CD14-positive monocyte (primary cell): ENCODE data around the gene ZDHHC14. TPM values are rescaled to one million over a fixed set of nuclear protein-coding genes. Genes with fewer than 3 reads are reported as not detected.

Source experiments
- DNase-seq, 3 donors: peaks; one replicate each; pipeline ENCODE4 v3.0.0-alpha.2; 2011 to 2022
- H2AFZ ChIP-seq: 2 replicates; pipeline ENCODE4 v1.6.0; 2012; ENCODE audit warnings: mild to moderate bottlenecking, low read depth, low read length, inconsistent platforms; ENCODE audit not compliant: insufficient read depth, poor library complexity, severe bottlenecking
- H3K27ac ChIP-seq, 2 donors: 1 replicate in 1 of 2; 2 replicates in 1 of 2; pipeline ENCODE4 v1.5.1; 2012 to 2013; ENCODE audit warnings: low read length in 2 of 2, control low read depth in 1 of 2, inconsistent platforms in 1 of 2, low read depth in 1 of 2, mild to moderate bottlenecking in 1 of 2
- H3K27me3 ChIP-seq, 2 donors: one replicate each; pipeline versions ENCODE4 v1.6.0 to v1.6.1; 2011 to 2013; ENCODE audit warnings: low read length in 2 of 2; ENCODE audit not compliant: control insufficient read depth in 2 of 2, insufficient read depth in 2 of 2
- H3K36me3 ChIP-seq, 2 donors: replicated peaks in 1 of 2; 1 replicate in 1 of 2; 2 replicates in 1 of 2; pipeline versions ENCODE4 v1.5.1 to v1.6.1; 2012 to 2013; ENCODE audit warnings: low read length in 2 of 2, control low read depth in 1 of 2, inconsistent platforms in 1 of 2, mild to moderate bottlenecking in 1 of 2; ENCODE audit not compliant: insufficient read depth in 2 of 2, control insufficient read depth in 1 of 2
- H3K4me1 ChIP-seq, 2 donors: 1 replicate in 1 of 2; 2 replicates in 1 of 2; pipeline versions ENCODE4 v1.5.1 to v1.6.1; 2012 to 2013; ENCODE audit warnings: low read length in 2 of 2, control low read depth in 1 of 2, inconsistent platforms in 1 of 2, mild to moderate bottlenecking in 1 of 2, moderate library complexity in 1 of 2; ENCODE audit not compliant: insufficient read depth in 2 of 2, control insufficient read depth in 1 of 2
- H3K4me2 ChIP-seq: replicated peaks from 2 replicates; pipeline ENCODE3; 2012; ENCODE audit warnings: low read length, moderate library complexity, mild to moderate bottlenecking; ENCODE audit not compliant: poor library complexity, severe bottlenecking; ENCODE audit errors: extremely low read depth
- H3K4me3 ChIP-seq, 3 experiments: fragments of 200-600 bp in 1 of 3; sonication (generic) in 1 of 3; replicated peaks in 1 of 3; 1 replicate in 2 of 3; 2 replicates in 1 of 3; pipeline ENCODE4 v1.5.1; 2011 to 2013; ENCODE audit warnings: low read length in 3 of 3, mild to moderate bottlenecking in 3 of 3, control low read depth in 2 of 3, low read depth in 2 of 3, inconsistent platforms in 1 of 3, moderate library complexity in 1 of 3
- H3K79me2 ChIP-seq: 2 replicates; pipeline ENCODE4 v1.6.0; 2012; ENCODE audit warnings: mild to moderate bottlenecking, control low read depth, inconsistent platforms, low read length, moderate library complexity; ENCODE audit not compliant: insufficient read depth
- H3K9ac ChIP-seq: 2 replicates; pipeline ENCODE4 v1.6.0; 2017; ENCODE audit warnings: low read length, mild to moderate bottlenecking; ENCODE audit not compliant: insufficient read depth, poor library complexity, severe bottlenecking
- H3K9me3 ChIP-seq, 2 donors: replicated peaks in 1 of 2; 1 replicate in 1 of 2; 2 replicates in 1 of 2; pipeline versions ENCODE4 v1.5.1 to v1.6.1; 2012 to 2013; ENCODE audit warnings: low read length in 2 of 2, control low read depth in 1 of 2; ENCODE audit not compliant: control insufficient read depth in 1 of 2, insufficient read depth in 1 of 2
- H4K20me1 ChIP-seq: 2 replicates; pipeline ENCODE4 v1.6.0; 2012; ENCODE audit warnings: mild to moderate bottlenecking, low read length, control low read depth, moderate library complexity; ENCODE audit not compliant: insufficient read depth
- H3K27ac Mint-ChIP-seq, 7 donors: one replicate each; pipeline ENCODE4 v1.8.0; 2020; ENCODE audit warnings: mild to moderate bottlenecking in 7 of 7, mixed read lengths in 7 of 7, moderate library complexity in 6 of 7, inconsistent platforms in 2 of 7
- H3K27me3 Mint-ChIP-seq, 3 donors: one replicate each; pipeline ENCODE4 v1.8.0; 2021 to 2022; ENCODE audit warnings: low read depth in 3 of 3, mild to moderate bottlenecking in 3 of 3, mixed read lengths in 3 of 3, moderate library complexity in 3 of 3, inconsistent platforms in 1 of 3
- H3K36me3 Mint-ChIP-seq, 2 donors: one replicate each; pipeline ENCODE4 v1.8.0; 2020; ENCODE audit warnings: mixed read lengths in 2 of 2, inconsistent platforms in 1 of 2, mild to moderate bottlenecking in 1 of 2
- H3K4me1 Mint-ChIP-seq: one replicate; pipeline ENCODE4 v1.8.0; 2020; ENCODE audit warnings: mild to moderate bottlenecking, mixed read lengths
- H3K4me3 Mint-ChIP-seq, 2 donors: one replicate each; pipeline ENCODE4 v1.8.0; 2020; ENCODE audit warnings: mild to moderate bottlenecking in 2 of 2, mixed read lengths in 2 of 2, moderate library complexity in 1 of 2
- H3K9me3 Mint-ChIP-seq, 7 donors: one replicate each; pipeline ENCODE4 v1.8.0; 2020 to 2022; ENCODE audit warnings: mixed read lengths in 7 of 7, mild to moderate bottlenecking in 6 of 7, moderate library complexity in 6 of 7, inconsistent platforms in 2 of 7
- WGBS: methylation state at CpG from one replicate; pipeline ENCODE4 v1.1.5; 2013; ENCODE audit warnings: missing lambda C conversion rate; ENCODE audit not compliant: insufficient coverage; 5-methylcytosine and 5-hydroxymethylcytosine counted together
- intact Hi-C, 2 donors: fragments of 100-400 bp; cut with micrococcal nuclease; formaldehyde crosslinking; loops; one replicate each; pipeline versions ENCODE4 v1.15.0 to v1.15.1; 2023
- polyA plus RNA-seq, 3 donors: library from polyadenylated mRNA; depleted of rRNA in 1 of 3; unstranded in 2 of 3; stranded (reverse) in 1 of 3; fragments of 300-500 nt in 2 of 3; fragments of >200 nt in 1 of 3; fragmentation: Illumina TruSeq in 2 of 3; gene quantifications; 1 replicate in 2 of 3; 2 replicates in 1 of 3; pipeline ENCODE4 v1.2.3, GENCODE V29; 2012 to 2021
- TF ChIP-seq, protein P1 (sequence below): fragments of 200-600 bp; IDR thresholded peaks from one replicate; pipeline ENCODE4 v1.8.0; 2022; ENCODE audit warnings: antibody characterized with exemption, mild to moderate bottlenecking

Gene ZDHHC14
- polyA plus RNA-seq, 3 donors, result 0.30 to 1.7 (median 0.93) TPM

DNA sequence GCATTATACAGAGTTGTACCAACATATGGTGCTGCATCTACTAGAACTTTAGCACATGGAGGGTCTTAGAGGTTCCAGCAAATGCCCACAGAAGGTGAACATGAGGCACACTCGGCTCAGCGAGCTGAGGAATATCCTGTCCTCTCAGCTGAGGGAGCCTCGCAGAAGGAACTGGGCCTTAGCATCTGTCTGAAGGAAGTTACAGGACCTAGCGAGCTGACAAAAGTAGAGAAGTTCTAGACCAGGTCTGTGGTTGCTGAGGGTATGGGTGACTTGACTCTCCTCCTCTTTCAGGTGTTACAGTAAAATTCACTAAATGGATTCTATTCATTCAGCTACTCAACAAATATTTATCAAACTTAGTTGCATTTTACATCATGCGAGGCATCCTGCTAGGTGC is 157.2 kb downstream of the ZDHHC14 start:
- peak overlapping the region; percentile 66 for H2AFZ ChIP-seq
- Mint-ChIP-seq H3K9me3 (no peaks in the 10 kb centered on the region), H3K36me3 (peaks cover 6 to 9% of the 10 kb centered on the region in 2 donors), H3K4me3 (no peak overlapping the region), H3K27me3 (peaks cover 0 to 2% (median 2%) of the 10 kb centered on the region in 3 donors), H3K4me1 (peaks cover 57% of the 10 kb centered on the region), H3K27ac (peak overlapping the region in 6 of 7 donors; percentile 61 to 87 (median 77))
- TF ChIP-seq, protein P1, sequence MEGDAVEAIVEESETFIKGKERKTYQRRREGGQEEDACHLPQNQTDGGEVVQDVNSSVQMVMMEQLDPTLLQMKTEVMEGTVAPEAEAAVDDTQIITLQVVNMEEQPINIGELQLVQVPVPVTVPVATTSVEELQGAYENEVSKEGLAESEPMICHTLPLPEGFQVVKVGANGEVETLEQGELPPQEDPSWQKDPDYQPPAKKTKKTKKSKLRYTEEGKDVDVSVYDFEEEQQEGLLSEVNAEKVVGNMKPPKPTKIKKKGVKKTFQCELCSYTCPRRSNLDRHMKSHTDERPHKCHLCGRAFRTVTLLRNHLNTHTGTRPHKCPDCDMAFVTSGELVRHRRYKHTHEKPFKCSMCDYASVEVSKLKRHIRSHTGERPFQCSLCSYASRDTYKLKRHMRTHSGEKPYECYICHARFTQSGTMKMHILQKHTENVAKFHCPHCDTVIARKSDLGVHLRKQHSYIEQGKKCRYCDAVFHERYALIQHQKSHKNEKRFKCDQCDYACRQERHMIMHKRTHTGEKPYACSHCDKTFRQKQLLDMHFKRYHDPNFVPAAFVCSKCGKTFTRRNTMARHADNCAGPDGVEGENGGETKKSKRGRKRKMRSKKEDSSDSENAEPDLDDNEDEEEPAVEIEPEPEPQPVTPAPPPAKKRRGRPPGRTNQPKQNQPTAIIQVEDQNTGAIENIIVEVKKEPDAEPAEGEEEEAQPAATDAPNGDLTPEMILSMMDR, result no peak
- peak overlapping the region in 1 of 2 donors; percentile 55 for H3K27ac ChIP-seq
- DNase-seq, result peak in 1 of 3 donors; percentile 14
- no peak overlapping the region for H3K4me2 ChIP-seq
- no peaks in the 10 kb centered on the region for H3K9me3 ChIP-seq
- no peaks in the 10 kb centered on the region for H3K27me3 ChIP-seq
- no peak overlapping the region for H3K4me3 ChIP-seq
- H3K79me2 ChIP-seq, result peaks cover 3% of the 10 kb centered on the region
- H4K20me1 ChIP-seq, result no peaks in the 10 kb centered on the region
- H3K9ac ChIP-seq, result no peak overlapping the region
- 0% methylated on average over 2 of the region's 5 CpGs for WGBS
- no peaks in the 10 kb centered on the region for H3K36me3 ChIP-seq
- intact Hi-C loops, result no loop called here
- peaks cover 56 to 57% of the 10 kb centered on the region in 2 donors for H3K4me1 ChIP-seq

- Histone ChIP-seq H3K9me3 (no peaks in the 10 kb centered on the region), H2AFZ (peak overlapping the region; percentile 64), H3K79me2 (peaks cover 3% of the 10 kb centered on the region), H4K20me1 (no peaks in the 10 kb centered on the region), H3K36me3 (no peaks in the 10 kb centered on the region), H3K4me3 (no peak overlapping the region), H3K4me1 (peaks cover 56 to 57% of the 10 kb centered on the region in 2 donors), H3K27me3 (no peaks in the 10 kb centered on the region), H3K9ac (no peak overlapping the region), H3K27ac (peak overlapping the region; percentile 3 to 55), H3K4me2 (no peak overlapping the region)
- TF ChIP-seq, protein P1, result no peak
- Mint-ChIP-seq H3K27me3 (peaks cover 0 to 2% (median 2%) of the 10 kb centered on the region in 3 donors), H3K36me3 (peaks cover 6 to 12% of the 10 kb centered on the region in 2 donors), H3K9me3 (no peaks in the 10 kb centered on the region), H3K27ac (peak overlapping the region; percentile 11 to 87 (median 78)), H3K4me3 (peak overlapping the region in 1 of 2 donors; percentile 30), H3K4me1 (peaks cover 53% of the 10 kb centered on the region)
- WGBS, result 98% methylated on average over 13 of the region's 13 CpGs
- DNase-seq, result no peak
- intact Hi-C loops, result no loop called here
Observed at GRCh38 chr6:157538698-157539097, 157.7 kb downstream of the ZDHHC14 start.
